GM11168 (cell line): ENCODE data around the gene RBFOX2.
"Not testable (repeated sequence)": the region's sequence is repeated elsewhere in the genome, so short reads cannot be mapped to it uniquely, and the experiment has no call there.

ENCODE experiments used
- in situ Hi-C: fragments of 300-500 bp; cut with MboI; formaldehyde crosslinking; loops from one replicate; pipeline ENCODE4 v1.12.0; 2022; ENCODE audit warnings: low sequenced_read_pairs; ENCODE audit not compliant: unreplicated experiment

Gene RBFOX2

DNA sequence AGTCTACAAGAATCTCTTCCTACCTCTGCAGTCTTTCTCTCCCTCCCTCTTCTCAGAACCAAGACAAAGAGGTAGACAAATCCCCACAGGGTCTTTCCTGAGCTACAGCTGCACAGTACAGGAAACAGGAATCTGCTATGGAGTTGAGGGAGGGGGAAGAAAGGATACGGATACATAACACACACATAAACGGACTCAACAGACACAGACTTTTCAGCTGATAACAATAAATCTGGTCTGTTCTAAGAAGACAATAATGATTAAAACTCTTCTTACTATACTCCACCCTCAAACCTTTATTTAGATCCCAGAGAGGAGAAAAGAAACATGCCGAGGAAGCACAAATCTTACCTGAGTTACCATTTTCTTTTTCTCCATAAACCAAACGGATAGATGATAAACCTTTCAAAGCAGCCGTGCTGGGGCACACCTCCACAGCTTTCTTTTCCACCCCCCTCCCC lies 188.8 kb downstream of the RBFOX2 start:
- in situ Hi-C loops: no loop called here

DNA sequence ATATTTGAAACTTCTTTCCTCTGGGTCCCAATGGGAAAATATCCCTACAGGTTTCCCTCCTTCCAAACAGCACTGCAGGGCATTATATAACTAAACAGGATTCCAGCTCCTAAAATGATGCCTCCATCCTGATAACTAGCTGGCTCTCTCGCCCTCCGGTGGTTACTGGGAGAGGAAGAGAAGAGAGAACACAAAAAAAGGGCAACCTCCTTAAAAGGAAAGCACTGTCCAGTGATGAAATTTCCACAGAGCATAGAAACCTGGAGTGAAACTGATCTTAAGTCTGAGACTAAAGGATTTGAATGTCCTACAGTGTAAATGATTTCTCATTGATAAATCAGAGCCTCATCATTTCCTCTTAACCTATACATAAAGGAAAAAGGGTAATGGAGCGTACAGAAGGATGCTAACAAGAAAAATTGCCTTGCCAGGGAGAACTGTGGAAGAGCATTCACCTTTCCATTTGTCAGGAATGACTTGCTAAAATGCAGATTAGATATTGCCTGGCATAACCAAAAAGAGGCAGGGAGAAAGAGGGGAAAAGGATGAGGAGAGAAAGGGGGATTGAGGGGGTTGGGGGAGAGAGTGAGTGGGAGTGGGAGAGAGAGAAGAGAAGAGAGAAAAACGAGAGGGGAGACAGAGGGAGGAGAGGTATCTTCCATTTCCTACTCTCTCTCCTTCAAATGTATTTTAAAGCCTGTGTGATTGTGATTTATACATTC lies 189.6 kb downstream of the RBFOX2 start:
- in situ Hi-C loops: no loop called here

DNA sequence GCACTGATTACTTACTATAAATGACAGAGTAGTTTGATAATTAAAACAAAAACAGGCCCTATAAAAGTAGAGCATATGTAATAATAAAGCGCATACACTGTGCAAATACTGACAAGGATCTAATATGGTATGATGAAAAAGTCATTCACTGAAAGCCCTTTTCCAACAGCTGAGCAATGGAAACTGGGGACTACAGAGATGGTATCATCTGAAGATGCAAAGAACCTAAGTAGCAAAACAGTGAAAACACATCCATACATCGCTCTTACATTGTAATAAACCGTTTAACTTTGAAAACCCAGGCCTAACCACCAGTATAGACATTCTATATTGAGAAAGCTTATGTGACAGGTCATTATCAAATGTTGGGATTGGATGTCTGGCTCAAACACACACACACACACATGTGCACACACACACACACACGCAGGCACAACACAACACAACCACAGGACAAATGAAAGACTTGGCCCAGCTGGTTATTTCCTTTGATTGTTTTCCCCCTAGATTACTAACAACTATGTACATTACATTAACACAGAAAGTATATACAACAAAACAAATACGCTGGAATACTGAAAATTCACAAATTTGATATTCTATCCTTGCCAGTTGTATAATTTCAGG lies 191.4 kb downstream of the RBFOX2 start:
- in situ Hi-C loops: no loop called here

DNA sequence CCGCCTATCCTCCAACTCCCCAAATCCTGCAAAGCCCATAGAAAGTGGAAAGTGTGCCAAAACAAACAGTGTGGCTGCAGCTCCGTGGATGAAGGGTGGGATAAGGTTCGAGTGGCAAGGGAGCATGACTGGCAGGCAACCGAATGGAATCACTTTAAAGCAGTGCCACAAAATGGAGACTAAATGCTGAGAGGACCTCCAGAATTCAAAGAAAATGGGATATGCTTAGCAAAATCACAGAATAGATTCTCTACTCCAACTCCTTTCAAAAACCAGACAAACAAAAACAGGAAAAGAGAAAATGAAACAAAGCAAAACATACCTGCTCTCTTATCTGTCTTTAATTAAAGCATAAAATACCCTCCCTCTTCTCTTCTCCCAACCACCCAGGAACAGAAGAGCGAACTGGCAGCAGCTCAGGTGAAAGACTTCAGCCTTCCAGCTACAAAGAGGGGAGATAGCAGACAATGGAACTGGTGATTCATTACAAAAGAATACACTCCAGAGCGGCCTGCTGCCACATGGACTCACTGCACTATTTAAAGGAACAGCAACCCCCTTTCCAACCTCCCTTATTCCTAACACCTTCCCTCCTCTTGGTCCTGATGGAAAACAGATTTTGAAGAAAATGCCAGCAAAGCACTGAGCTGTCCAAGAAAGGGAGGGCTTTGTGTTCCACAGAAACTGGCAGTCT lies 192.5 kb downstream of the RBFOX2 start:
- in situ Hi-C loops: no loop called here

DNA sequence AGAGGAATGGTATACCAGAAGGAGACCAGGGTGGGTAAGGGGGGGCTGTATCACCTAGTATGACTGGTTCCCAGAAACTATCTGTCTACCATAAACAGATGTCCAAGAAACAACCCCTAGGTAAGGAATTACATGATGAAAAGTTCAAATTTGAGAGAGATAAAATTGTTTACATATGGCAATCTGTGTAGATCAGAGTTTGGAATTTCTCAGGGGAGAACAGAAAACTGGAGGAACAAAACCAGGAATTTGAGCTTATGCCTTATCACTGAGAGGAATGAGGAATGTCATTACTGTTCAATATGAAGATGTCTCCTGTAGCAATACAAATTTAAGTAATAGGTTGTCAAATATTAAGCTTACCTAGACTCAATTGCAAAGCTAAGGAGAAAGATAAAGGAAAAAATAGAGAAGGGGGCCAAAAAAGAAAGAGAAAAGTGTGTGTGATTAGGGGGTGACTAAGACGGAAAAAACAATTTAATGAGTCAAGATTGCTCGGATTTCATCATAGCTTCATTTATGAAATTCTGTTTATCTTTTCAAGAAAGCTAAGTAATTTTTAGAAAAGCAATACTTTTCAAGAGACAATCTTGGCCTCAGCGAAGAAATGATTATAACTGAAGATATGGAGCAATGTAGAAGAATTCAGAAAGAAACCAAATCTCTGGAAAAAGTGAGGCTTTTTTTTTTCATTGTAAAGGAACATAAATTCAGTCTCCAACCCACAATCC lies 193.2 kb downstream of the RBFOX2 start:
- in situ Hi-C loops: no loop called here

DNA sequence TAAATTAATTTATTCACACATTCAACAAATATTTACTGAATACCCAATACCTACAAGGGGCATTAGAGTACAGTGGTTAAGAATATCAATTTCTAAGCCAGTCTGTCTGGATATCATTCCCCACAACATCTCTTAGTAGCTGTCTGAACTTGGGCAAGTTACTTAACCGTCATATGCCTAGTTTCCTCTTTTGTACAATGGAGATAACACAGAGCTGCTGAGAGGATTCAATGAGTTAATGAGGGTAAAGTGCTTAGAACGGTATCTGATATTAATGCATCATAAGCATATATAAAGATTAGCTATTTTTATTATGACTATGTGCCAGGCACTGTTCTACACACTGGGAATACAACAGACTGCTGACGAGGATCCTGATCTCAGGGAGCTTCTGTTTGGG lies 194.6 kb downstream of the RBFOX2 start:
- in situ Hi-C loops: no loop called here

DNA sequence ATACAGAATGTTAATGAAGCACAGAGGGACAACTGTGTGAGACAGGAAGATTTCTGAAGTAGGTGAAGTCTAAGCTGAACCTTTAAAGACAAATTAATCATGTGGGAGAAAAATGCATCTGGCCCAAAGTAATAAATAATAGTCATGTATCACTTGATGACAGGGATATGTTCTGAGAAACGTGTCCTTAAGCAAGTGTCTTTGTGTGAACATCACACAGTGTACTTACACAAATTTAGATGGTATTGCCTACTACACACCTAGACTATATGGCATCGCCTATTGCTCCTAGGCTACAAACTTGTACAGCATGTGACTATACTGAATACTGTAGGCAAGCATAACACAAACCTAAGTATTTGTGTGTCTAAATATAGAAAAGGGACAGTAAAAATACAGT lies 198.3 kb downstream of the RBFOX2 start:
- in situ Hi-C loops: no loop called here

DNA sequence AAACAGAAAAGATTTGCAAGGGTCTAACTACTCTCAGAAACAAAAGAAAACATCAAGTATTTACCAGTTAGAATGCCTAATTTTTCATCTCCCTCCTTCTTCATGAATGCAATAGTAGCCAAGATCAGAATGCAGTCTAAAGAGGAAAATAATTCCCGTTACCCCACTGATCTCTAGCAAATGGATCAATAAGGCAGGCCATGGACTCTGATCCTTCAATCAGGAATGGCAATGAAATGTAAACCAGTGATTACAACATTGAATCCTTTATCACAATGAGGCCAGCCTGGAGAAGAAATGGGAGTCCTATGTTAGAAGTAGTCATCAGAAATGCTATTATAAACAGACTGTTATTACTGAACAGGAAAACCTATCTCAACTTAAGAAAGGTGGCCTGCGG lies 204.4 kb downstream of the RBFOX2 start:
- in situ Hi-C loops: no loop called here

DNA sequence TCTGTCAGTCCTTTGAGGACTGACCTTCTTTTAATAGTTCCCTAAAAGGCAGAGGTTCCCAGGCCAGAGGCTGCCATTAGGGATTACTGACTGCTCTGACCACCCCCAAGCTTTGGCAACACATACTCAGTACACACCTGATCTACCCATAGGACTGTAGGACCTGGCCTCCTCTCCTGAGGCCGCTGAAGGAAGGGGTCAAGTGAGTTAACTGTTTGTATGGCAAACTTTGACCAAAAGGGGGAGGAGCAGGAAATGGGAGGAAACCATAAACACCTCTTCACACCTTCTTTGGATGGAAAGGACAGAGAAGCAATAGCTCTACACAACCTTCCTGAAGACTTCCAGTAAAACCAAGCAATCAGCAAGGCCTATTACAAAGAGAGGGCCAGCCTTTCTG lies 207.0 kb downstream of the RBFOX2 start:
- in situ Hi-C loops: no loop called here

DNA sequence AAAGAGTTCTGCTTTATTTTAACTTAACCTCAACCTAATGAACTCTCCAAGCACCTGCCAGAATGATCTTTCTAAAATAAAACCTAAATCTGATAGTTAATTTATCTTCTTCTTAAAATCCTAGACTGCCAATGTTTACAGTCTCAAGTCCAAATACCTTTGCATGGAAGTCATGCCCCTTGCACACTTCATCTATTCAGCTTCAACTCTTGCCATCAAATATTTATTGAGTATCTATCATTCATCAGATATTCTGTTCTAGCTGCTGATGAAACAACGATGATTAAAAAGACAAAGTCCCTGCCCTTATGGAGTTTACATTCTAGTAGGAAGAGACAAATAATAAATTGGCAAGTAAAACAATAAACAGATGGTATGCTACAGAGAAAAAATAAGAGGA lies 209.2 kb downstream of the RBFOX2 start:
- in situ Hi-C loops: no loop called here

DNA sequence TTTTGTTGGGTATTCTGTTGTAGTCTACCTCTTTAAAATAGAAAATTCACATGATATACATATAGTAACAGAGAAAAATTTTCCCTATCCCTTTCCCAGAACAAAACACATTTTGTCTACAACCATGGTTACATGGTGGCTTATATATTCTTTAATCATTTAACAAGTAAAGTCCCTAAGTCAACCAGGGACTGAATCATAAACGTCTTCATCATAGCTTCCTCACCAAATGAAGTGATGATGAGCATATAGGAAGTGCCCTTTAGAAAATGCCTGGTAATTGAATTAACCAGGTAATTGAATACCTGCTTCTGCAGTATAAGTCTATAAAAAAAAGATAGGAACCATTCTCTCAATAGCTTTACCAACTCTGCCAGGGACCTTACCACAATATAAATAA lies 209.7 kb downstream of the RBFOX2 start:
- in situ Hi-C loops: no loop called here

DNA sequence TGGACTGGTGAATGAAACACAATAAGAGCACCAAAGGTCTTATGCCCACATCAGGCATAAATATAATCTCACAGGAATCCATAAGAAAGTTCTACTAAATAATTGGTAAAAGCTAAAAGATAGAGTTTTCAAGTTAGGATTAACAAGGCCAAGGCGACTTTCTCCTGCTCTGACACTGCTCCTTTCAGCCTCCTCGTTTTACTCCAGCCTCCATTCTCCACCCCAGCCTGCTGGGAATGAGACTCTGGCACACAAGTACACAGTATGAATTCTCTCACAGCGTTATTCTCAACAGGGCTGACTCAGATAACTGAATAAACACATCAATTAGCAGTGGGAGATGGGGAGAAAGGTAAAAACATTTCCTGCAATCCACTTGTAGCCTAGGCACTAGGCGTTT lies 216.0 kb downstream of the RBFOX2 start:
- in situ Hi-C loops: no loop called here

DNA sequence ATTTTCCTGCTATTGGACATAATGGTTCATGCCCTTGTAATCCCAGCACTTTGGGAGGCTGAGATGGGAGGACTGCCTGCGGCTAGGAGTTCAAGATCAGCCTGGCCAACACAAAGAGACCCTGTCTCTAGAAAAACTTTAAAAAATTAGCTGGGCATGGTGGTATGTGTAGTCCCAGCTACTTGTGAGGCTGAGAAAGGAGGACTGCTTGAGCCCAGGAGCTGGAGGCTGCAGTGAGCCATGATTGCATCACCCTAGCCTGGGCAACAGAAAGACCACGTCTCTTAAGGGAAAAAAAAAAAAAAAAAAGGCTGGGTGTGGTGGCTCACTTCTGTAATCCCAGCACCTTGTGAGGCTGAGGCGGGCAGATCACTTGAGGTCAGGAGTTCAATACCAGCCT lies 217.0 kb downstream of the RBFOX2 start:
- in situ Hi-C loops: no loop called here

DNA sequence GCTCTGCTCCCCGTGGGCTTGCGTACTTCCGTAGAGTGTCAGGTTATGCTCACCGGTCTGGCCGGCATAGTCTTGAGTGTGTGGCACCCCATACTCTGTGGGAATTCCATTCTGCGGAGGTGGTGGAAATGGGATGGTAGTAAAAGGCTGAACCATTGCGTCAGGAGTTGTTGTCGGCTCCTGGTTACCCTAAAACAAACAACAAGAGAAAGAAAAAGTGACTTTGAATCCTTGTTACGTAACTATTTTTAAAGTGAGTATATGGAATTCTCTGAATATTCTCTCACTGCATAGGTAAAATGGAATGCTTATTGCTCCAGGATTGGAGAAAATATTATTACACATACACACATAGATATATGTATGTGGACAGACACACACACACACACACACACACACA lies 218.8 kb downstream of the RBFOX2 start:
- in situ Hi-C loops: no loop called here

DNA sequence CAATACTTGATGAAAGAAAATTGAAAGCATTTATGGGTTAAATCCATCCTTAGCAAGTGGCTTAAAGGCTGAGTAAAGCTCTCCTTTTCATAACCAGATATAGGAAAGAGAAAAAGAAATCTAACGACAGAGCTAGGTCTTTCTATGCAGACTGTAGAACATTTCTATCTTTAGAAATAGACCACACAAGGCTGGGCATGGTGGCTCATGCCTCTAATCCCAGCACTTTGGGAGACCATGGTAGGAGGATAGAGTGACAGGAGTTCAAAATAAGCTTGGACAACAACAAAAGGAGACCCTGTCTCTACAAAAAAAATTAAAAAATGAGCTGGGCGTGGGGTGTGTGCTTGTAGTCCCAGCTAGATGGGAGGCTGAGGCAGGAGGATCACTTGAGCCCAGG lies 220.2 kb downstream of the RBFOX2 start:
- in situ Hi-C loops: no loop called here

DNA sequence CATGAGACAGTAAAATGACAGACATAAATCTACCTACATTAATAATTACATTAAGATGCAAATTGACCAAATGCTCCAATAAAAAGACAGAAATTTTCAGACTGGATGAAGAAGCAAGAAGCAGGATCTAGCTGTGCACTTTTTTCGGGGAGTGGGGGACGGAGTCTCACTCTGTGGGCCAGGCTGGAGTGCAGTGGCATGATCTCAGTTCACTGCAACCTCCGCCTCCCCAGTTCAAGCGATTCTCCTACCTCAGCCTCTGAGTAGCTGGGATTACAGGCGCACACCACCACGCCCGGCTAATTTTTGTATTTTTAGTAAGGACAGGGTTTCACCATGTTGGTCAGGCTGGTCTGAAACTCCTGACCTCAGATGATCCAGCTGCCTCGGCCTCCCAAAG lies 222.0 kb downstream of the RBFOX2 start:
- in situ Hi-C loops: not testable (repeated sequence)

DNA sequence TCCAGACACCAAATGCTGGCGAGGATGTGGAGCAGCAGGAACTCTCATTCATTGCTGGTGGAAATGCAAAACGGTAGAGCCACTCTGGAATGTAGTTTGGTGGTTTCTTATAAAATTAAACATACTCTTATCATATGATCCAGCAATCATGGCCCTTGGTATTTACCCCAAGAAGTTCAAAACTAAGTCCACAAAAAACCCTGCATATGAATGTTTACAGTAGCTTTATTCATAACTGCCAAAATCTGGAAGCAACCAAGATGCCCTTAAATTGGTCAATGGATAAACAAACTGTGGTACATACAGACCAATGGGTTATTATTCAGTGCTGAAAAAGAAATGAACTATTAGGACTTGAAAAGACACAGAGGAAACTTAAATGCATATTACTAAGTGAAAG lies 223.2 kb downstream of the RBFOX2 start:
- in situ Hi-C loops: no loop called here

DNA sequence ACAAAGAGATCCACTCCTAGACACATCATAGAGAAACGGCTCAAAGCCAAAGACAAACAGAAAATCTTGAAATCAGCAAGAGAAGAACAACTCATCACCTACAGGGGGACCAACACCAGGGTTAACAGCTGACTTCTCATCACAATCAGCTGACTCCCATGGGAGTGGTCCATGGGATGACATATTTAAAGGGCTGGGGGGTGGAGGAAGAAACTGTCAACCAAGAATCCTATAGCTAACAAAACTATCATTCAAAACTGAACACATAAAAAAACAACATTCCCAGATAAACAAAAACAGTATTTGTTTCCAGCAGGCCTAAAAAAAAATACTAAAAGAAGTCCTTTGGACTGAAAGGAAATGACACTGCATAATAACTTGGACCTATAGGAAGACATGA lies 224.2 kb downstream of the RBFOX2 start:
- in situ Hi-C loops: no loop called here

DNA sequence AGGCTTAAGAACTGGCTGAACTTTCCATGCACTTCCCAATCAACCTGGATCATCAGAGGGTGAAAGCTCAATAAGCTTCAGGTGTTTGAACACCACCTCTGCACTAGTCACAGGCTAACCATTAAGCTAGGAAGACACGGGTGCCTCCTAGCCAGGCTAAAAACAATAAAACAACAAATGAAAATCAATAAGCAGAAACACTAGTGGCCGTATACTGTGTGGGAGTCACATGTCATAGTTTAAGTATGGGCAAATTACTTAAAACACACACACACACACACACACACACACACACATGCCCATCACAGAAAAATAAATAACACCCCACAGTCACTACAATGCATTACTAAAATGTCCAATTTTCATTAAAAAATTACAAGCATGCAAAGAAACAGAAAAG lies 225.7 kb downstream of the RBFOX2 start:
- in situ Hi-C loops: no loop called here

DNA sequence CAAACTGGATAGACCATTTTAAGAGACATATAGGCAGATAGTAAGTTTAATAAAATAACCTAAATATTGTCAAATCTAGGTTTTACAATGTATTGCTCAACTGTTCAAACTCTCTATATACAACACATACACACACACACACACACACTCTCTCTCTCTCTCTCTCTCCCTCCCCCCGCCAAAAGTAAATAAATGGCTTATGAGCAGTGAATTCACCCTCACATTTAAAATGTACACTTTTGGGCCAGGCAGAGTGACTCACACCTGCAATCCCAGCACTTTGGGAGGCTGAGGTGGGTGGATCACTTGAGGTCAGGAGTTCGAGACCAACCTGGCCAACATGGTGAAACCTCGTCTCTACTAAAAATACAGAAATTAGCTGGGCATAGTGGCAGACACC lies 227.3 kb downstream of the RBFOX2 start:
- in situ Hi-C loops: not testable (repeated sequence)

DNA sequence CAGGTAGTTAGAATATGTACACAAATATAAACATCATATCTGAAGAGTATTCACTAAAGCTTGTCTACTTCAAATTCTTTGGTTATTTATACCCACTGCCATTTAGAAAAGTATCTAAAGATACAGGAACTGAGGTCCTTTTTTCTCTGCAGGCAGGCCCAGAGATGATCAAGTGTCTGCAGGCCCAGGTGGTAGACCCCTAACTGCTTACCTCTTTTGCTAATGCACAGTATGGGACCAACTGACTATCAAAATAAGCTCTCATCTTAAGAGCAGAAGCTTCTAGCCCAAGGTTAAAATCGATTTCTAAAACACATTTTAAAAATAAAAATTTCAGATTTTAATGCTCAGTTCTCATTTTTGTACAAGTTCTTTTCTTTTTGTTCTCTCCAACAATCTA lies 229.5 kb downstream of the RBFOX2 start:
- in situ Hi-C loops: no loop called here
